Endothelial cell of umbilical vein (primary cell): ENCODE data around the gene TBCD. TPM values are rescaled to one million over a fixed set of nuclear protein-coding genes. Genes with fewer than 3 reads are reported as not detected.

Experiments
- BruUV-seq: library from RNA; stranded (reverse); fragments of 400-500 nt; replicated peaks from 2 replicates; lab custom pipeline; 2021; lab: Mats Ljungman, UMichigan
- CTCF ChIA-PET: fragments of 300-600, 350-600 bp; sonication (Branson Sonifier 250); formaldehyde crosslinking; loops from one replicate; lab custom pipeline; 2021; ENCODE audit warnings: antibody characterized with exemption, inconsistent platforms; lab: Charles Lee
- POLR2A ChIA-PET: fragments of 300-600, 350-600 bp; sonication (Branson Sonifier 250); formaldehyde crosslinking; loops from one replicate; lab custom pipeline; 2021; ENCODE audit warnings: antibody characterized with exemption, inconsistent platforms; lab: Charles Lee
- DNase-seq: peaks from one replicate; pipeline ENCODE4 v3.0.0-alpha.2; 2011; ENCODE audit warnings: low read depth, low spot score
- FAIRE-seq: peaks from 2 replicates; lab custom pipeline; 2011; peaks lifted over from hg19 to GRCh38; lab: Jason Lieb, UNC
- H2AFZ ChIP-seq: 2 replicates; pipeline ENCODE4 v1.6.0; 2012; ENCODE audit warnings: low read depth, low read length, control low read depth, inconsistent platforms
- H3K27ac ChIP-seq: 2 replicates; pipeline ENCODE4 v1.5.1; 2011; ENCODE audit warnings: low read depth, mild to moderate bottlenecking, control low read depth, low read length, moderate library complexity; ENCODE audit not compliant: insufficient read depth
- H3K27me3 ChIP-seq, 2 experiments: 2 replicates each; pipeline versions ENCODE4 v1.6.0 to v1.6.1; 2011; ENCODE audit warnings: low read length in 2 of 2, mixed read lengths in 1 of 2; ENCODE audit not compliant: control insufficient read depth in 2 of 2, insufficient read depth in 2 of 2
- H3K36me3 ChIP-seq, 2 experiments: 2 replicates in 1 of 2; 3 replicates in 1 of 2; pipeline ENCODE4 v1.5.1; 2011; ENCODE audit warnings: low read length in 2 of 2, mild to moderate bottlenecking in 1 of 2, moderate library complexity in 1 of 2; ENCODE audit not compliant: control insufficient read depth in 2 of 2, insufficient read depth in 2 of 2; ENCODE audit errors: extremely low read depth in 1 of 2
- H3K4me1 ChIP-seq: 3 replicates; pipeline ENCODE4 v1.5.1; 2011; ENCODE audit warnings: mild to moderate bottlenecking, low read length; ENCODE audit not compliant: control insufficient read depth, insufficient read depth; ENCODE audit errors: extremely low read depth
- H3K4me2 ChIP-seq: 2 replicates; pipeline ENCODE4 v1.6.1; 2011; ENCODE audit warnings: low read length, control low read depth, mixed read lengths; ENCODE audit not compliant: insufficient read depth
- H3K4me3 ChIP-seq, 3 experiments: fragments of 200-600 bp in 1 of 3; sonication (generic), shearing (Covaris generic) in 1 of 3; replicated peaks in 1 of 3; 2 replicates each; pipeline ENCODE4 v1.5.1; 2011 to 2016; ENCODE audit warnings: control low read depth in 3 of 3, low read length in 3 of 3, mild to moderate bottlenecking in 2 of 3, inconsistent platforms in 1 of 3, low read depth in 1 of 3, moderate library complexity in 1 of 3; ENCODE audit not compliant: insufficient read depth in 1 of 3
- H3K79me2 ChIP-seq: 2 replicates; pipeline ENCODE4 v1.6.0; 2012; ENCODE audit warnings: low read length, inconsistent platforms; ENCODE audit not compliant: control insufficient read depth, insufficient read depth
- H3K9ac ChIP-seq: replicated peaks from 2 replicates; pipeline ENCODE3; 2011; ENCODE audit warnings: low read length, control low read depth; ENCODE audit not compliant: insufficient read depth; ENCODE audit errors: extremely low read depth
- H3K9me1 ChIP-seq: replicated peaks from 3 replicates; pipeline ENCODE4 v1.6.0; 2011; ENCODE audit warnings: mild to moderate bottlenecking, low read length; ENCODE audit not compliant: control insufficient read depth, insufficient read depth; ENCODE audit errors: extremely low read depth
- H3K9me3 ChIP-seq: replicated peaks from 2 replicates; pipeline ENCODE4 v1.5.1; 2012; ENCODE audit warnings: low read length, inconsistent platforms; ENCODE audit not compliant: control insufficient read depth, insufficient read depth
- H4K20me1 ChIP-seq: replicated peaks from 2 replicates; pipeline ENCODE3; 2011; ENCODE audit warnings: mild to moderate bottlenecking, low read length; ENCODE audit not compliant: control insufficient read depth, insufficient read depth; ENCODE audit errors: extremely low read depth
- CTCF ChIP-seq, 2 donors: IDR thresholded peaks; 1 replicate in 1 of 2; 2 replicates in 1 of 2; pipeline ENCODE4 v1.5.1; 2011; ENCODE audit warnings: low read length in 2 of 2, mild to moderate bottlenecking in 2 of 2, moderate library complexity in 2 of 2, control low read depth in 1 of 2, inconsistent platforms in 1 of 2, low read depth in 1 of 2; ENCODE audit not compliant: insufficient read depth in 1 of 2; ENCODE audit errors: extremely low read depth in 1 of 2
- EZH2 ChIP-seq: IDR thresholded peaks from 2 replicates; pipeline ENCODE4 v1.6.1; 2012; ENCODE audit warnings: borderline replicate concordance, low read depth, mild to moderate bottlenecking, moderate library complexity, low read length, inconsistent platforms; ENCODE audit not compliant: severe bottlenecking
- FOS ChIP-seq: IDR thresholded peaks from 2 replicates; pipeline ENCODE4 v1.6.1; 2011; ENCODE audit warnings: mild to moderate bottlenecking, low read length, moderate library complexity, borderline replicate concordance; ENCODE audit not compliant: insufficient read depth
- GATA2 ChIP-seq: IDR thresholded peaks from 2 replicates; pipeline ENCODE4 v1.7.0; 2011; ENCODE audit warnings: low read depth, mild to moderate bottlenecking, moderate library complexity, mixed read lengths, low read length; ENCODE audit not compliant: insufficient read length, insufficient read depth
- JUN ChIP-seq: IDR thresholded peaks from 2 replicates; pipeline ENCODE4 v1.6.1; 2011; ENCODE audit warnings: borderline replicate concordance, low read depth; ENCODE audit not compliant: insufficient read length, insufficient read depth
- MYC ChIP-seq: IDR thresholded peaks from one replicate; pipeline ENCODE4 v1.6.1; 2011; ENCODE audit warnings: mild to moderate bottlenecking, low read depth, low read length
- POLR2A ChIP-seq: IDR thresholded peaks from 2 replicates; pipeline ENCODE4 v1.6.1; 2012; ENCODE audit warnings: low read depth, mild to moderate bottlenecking, control low read depth, low read length
- POLR2AphosphoS5 ChIP-seq: IDR thresholded peaks from 2 replicates; pipeline ENCODE4 v1.6.1; 2012; ENCODE audit warnings: low read depth, mild to moderate bottlenecking, control low read depth, low read length, moderate library complexity; ENCODE audit not compliant: insufficient read depth
- dilution Hi-C: fragments of 300-500 bp; cut with MboI; formaldehyde crosslinking; loops from one replicate; pipeline ENCODE4 v1.15.0; 2019; ENCODE audit warnings: low sequenced_read_pairs; ENCODE audit not compliant: extremely low pct_ligation_motif_present
- intact Hi-C: fragments of 100-400 bp; cut with micrococcal nuclease; formaldehyde crosslinking; loops from one replicate; pipeline ENCODE4 v1.10.0; 2022
- polyA plus RNA-seq, 4 experiments: library from polyadenylated mRNA; depleted of rRNA in 3 of 4; stranded (reverse) in 3 of 4; unstranded in 1 of 4; fragments of >200 nt; gene quantifications; 2 replicates each; pipeline versions ENCODE4 v1.2.1 to v1.2.3, GENCODE V29; 2011 to 2012; ENCODE audit warnings: missing spikeins in 1 of 4
- total RNA-seq: library from RNA; stranded (reverse); gene quantifications from 2 replicates; pipeline ENCODE4 v1.2.3, GENCODE V29; 2021

TBCD gene
- total and polyA plus RNA-seq, 2 donors (not counting 3 experiments of a cell fraction or from before 2014, with no cell fraction given): 121 to 145 TPM

GRCh38 chr17:82973456-82974135 is 221.7 kb downstream of the TBCD start:
- Histone ChIP-seq H3K4me2 (no peak overlapping the region), H2AFZ (no peak overlapping the region), H3K9me1 (no peaks in the 10 kb centered on the region), H3K79me2 (no peaks in the 10 kb centered on the region), H4K20me1 (no peaks in the 10 kb centered on the region), H3K4me1 (no peaks in the 10 kb centered on the region), H3K27ac (no peak overlapping the region), H3K27me3 (no peaks in the 10 kb centered on the region), H3K9me3 (no peaks in the 10 kb centered on the region), H3K4me3 (no peak overlapping the region), H3K36me3 (no peaks in the 10 kb centered on the region), H3K9ac (no peak overlapping the region)
- intact Hi-C loops: no loop called here
- POLR2A ChIA-PET: no interaction called here
- CTCF ChIA-PET: interaction anchor here (2.2 kb wide), 1 partner anchor 10 kb away, joined by 7 read pairs; no protein-coding TSS in a partner anchor
- FAIRE-seq (no peak), DNase-seq (no peak)
- TF ChIP-seq GATA2 (no peak), EZH2 (no peak), POLR2A (no peak), FOS (no peak), MYC (no peak), POLR2AphosphoS5 (no peak), CTCF (IDR thresholded peaks at IDR 0.05; ENCODE audit: extremely low read depth in 1 of 2, insufficient read depth in 1 of 2, low read depth in 1 of 2, low read length in 2 of 2) (no peak), JUN (no peak)
- BruUV-seq: no TSS peak
- dilution Hi-C loops: no loop called here
